Mucosa of descending colon (tissue), 3 donors: ENCODE measurements around the gene KCNQ5. TPM values are rescaled to one million over a fixed set of nuclear protein-coding genes. Genes with fewer than 3 reads are reported as not detected.

Source experiments
- ATAC-seq: fragments of 200-7000 bp; cut with Tn5 transposase; one replicate; pipeline ENCODE4 v1.9.1; 2020; ENCODE audit warnings: mild to moderate bottlenecking, moderate library complexity
- DNase-seq, 3 donors: peaks; one replicate each; pipeline ENCODE4 v3.0.0-alpha.2; 2020
- H3K36me3 ChIP-seq: fragments of 200-600 bp; one replicate; pipeline ENCODE4 v1.8.0; 2021; ENCODE audit warnings: low read depth, mild to moderate bottlenecking
- H3K4me1 ChIP-seq: fragments of 200-600 bp; one replicate; pipeline ENCODE4 v1.8.0; 2021; ENCODE audit warnings: low read depth, mild to moderate bottlenecking
- H3K4me3 ChIP-seq: fragments of 200-600 bp; one replicate; pipeline ENCODE4 v1.8.0; 2021; ENCODE audit warnings: mild to moderate bottlenecking
- H3K9me3 ChIP-seq: fragments of 200-600 bp; one replicate; pipeline ENCODE4 v1.8.0; 2021; ENCODE audit warnings: mild to moderate bottlenecking
- CTCF ChIP-seq: fragments of 200-600 bp; IDR thresholded peaks from one replicate; pipeline ENCODE4 v1.8.0; 2022; ENCODE audit warnings: antibody characterized with exemption, mild to moderate bottlenecking
- intact Hi-C, 2 donors: fragments of 100-400 bp; cut with DNase I in 1 of 2; cut with micrococcal nuclease in 1 of 2; formaldehyde crosslinking; loops; one replicate each; pipeline versions ENCODE4 v1.11.0 to v1.11.1; 2022; cut with DNase I, micrococcal nuclease
- total RNA-seq, 3 donors: library from RNA; stranded (reverse); fragmentation: NEBNext Ultra II Directional in 2 of 3; extraction: Animal tissue kit (Norgen Biotek cat#: 25700) in 2 of 3; gene quantifications; one replicate each; pipeline versions ENCODE4 v1.2.1 to v1.2.4, GENCODE V29; 2021 to 2023
- donor health status: DM: no; HTN: no; CAD: no; lungs with moderate emphysema.
- donor health status: DM: no; HTN: no; CAD: no.
- donor health status: DM: no; HTN: yes; CAD: no.

Gene KCNQ5
- total RNA-seq, 3 donors from 2014 or later: 0.14 to 2.3 (median 0.17) TPM

- no peak for ATAC-seq
Observed at GRCh38 chr6:72783666-72784065, 161.8 kb downstream of the KCNQ5 start.

DNA sequence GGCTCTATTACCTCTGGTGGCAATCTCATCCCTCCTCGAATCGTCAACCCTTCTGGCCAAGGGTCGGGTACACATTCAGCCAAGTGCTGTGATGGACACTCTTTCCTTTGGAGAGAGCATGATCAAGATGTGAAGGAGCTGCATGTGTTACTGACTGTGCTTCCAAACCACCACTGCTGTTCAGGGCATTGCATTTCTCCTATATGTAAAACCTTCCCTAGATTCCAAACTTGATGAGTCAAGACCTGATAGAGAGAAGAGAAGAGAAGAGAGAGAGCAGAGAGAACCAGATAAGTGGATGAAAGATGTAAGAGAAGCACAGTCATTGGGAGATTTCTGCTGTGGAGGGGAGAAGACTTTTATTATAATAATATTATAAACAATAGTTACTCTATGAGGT is 162.2 kb downstream of the KCNQ5 start:
- no peak for DNase-seq
- Histone ChIP-seq H3K4me3 (no peak overlapping the region), H3K4me1 (no peaks in the 10 kb centered on the region), H3K36me3 (no peaks in the 10 kb centered on the region), H3K9me3 (no peaks in the 10 kb centered on the region)
- ATAC-seq: no peak
- no peak for TF ChIP-seq CTCF
- intact Hi-C loops: no loop called here

More at GRCh38 chr6:72783666-72784065, 161.8 kb downstream of the KCNQ5 start:
- intact Hi-C loops: no loop called here
- no peak for TF ChIP-seq CTCF
- no peak for DNase-seq
- Histone ChIP-seq H3K4me3 (no peak overlapping the region), H3K9me3 (no peaks in the 10 kb centered on the region), H3K36me3 (no peaks in the 10 kb centered on the region), H3K4me1 (no peaks in the 10 kb centered on the region)

- no peak for DNase-seq
- H3K4me3 ChIP-seq: no peak overlapping the region
- intact Hi-C loops: no loop called here
Observed at GRCh38 chr6:72784581-72784980, 162.7 kb downstream of the KCNQ5 start.

DNA sequence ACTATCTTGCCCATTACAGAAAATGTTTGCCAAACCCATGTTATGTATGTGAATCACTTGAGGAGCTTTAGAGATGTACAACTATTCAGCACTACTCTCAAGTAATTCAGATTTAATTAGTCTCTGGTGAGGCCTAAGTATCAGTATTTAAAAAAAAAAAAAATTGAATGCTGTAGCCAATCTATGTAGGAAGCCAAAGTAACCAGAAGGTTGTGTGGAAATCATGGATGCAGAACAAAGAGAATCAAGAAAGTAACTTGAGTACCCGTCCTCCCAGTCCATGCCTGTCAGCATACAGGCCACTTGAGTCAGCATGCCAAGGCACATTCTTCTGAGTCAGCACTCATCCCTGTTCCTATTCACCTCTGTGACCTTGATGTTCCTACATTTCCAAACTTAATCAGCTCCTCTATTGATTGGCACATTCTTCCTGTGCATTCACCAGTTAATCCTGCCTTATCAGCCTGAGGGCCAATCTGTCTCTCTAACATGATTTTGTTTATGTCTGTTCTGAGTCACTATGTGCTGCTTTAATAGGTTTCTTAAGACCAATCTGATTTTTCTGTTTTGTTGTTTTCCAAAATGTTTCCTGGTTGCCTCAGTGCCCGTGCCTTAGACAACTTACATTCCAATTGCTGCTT is 165.6 kb downstream of the KCNQ5 start:
- no peaks in the 10 kb centered on the region for H3K4me1 ChIP-seq
- DNase-seq (no peak), ATAC-seq (no peak)
- H3K36me3 ChIP-seq: no peaks in the 10 kb centered on the region
- no peaks in the 10 kb centered on the region for H3K9me3 ChIP-seq
- H3K4me3 ChIP-seq: no peak overlapping the region
- intact Hi-C loops: no loop called here
- no peak for TF ChIP-seq CTCF

More at GRCh38 chr6:72784581-72784980, 162.7 kb downstream of the KCNQ5 start:
- no peaks in the 10 kb centered on the region for H3K4me1 ChIP-seq
- no peaks in the 10 kb centered on the region for H3K36me3 ChIP-seq
- ATAC-seq: no peak
- no peak for TF ChIP-seq CTCF
- no peaks in the 10 kb centered on the region for H3K9me3 ChIP-seq

DNA sequence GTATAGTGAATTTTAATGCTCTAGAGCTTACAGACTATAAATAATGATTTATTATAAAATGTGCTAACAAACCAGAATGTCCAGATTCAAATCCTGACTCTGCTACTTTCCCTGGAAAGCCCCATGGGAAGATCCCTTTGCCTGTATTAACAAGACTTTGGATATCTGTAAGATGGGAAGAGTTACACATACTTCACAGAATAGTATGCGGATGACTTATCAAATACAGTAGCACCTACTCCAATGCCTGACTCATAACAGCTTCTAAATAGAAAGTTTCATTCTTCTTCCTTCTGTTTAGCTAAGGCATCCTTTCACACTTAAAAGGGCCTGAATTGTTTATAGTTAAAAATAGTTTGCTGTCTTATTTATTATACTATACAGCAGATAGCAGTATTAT is 166.3 kb downstream of the KCNQ5 start:
- Histone ChIP-seq H3K4me3 (no peak overlapping the region), H3K9me3 (no peaks in the 10 kb centered on the region), H3K36me3 (no peaks in the 10 kb centered on the region), H3K4me1 (no peaks in the 10 kb centered on the region)
- no peak for TF ChIP-seq CTCF
- DNase-seq: no peak
- intact Hi-C loops: no loop called here
- ATAC-seq: no peak

DNA sequence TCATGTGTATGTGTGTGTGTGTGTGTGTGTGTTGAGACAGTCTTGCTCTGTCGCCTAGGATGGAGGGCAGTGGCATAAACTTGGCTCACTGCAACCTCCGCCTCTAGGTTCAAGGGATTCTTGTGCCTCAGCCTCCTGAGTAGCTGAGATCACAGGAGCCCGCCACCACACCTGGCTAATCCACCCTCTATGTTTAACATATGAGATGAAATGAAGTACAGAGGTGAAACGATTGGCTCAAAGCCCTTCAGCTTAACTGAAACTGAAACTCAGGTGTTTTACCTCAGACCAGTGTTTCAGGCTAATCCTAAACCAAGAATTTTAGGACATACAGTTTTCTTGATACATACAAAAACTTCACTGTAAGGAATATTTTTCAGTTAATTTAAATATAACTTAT is 167.3 kb downstream of the KCNQ5 start:
- H3K4me1 ChIP-seq: no peaks in the 10 kb centered on the region
- intact Hi-C loops: no loop called here
- DNase-seq (no peak), ATAC-seq (no peak)
- H3K4me3 ChIP-seq: no peak overlapping the region
- no peak for TF ChIP-seq CTCF
- no peaks in the 10 kb centered on the region for H3K36me3 ChIP-seq
- H3K9me3 ChIP-seq: no peaks in the 10 kb centered on the region
